Osteocyte (in vitro differentiated cells): Measurements from ENCODE around the gene E2F1. TPM values are rescaled to one million over a fixed set of nuclear protein-coding genes. Genes with fewer than 3 reads are reported as not detected.
"Not testable (repeated sequence)": the region's sequence is repeated elsewhere in the genome, so short reads cannot be mapped to it uniquely, and the experiment has no call there.

ENCODE experiments used
- DNase-seq: peaks from one replicate; pipeline ENCODE4 v3.0.0; 2021; ENCODE audit warnings: mixed read lengths; ENCODE audit not compliant: unreplicated experiment; ENCODE audit errors: extremely low spot score
- H3K27ac Mint-ChIP-seq: one replicate; pipeline ENCODE4 v1.8.0; 2021; ENCODE audit warnings: mild to moderate bottlenecking, mixed read lengths; ENCODE audit not compliant: unreplicated experiment
- H3K27me3 Mint-ChIP-seq: one replicate; pipeline ENCODE4 v1.8.0; 2021; ENCODE audit warnings: mixed read lengths; ENCODE audit not compliant: unreplicated experiment
- H3K36me3 Mint-ChIP-seq: one replicate; pipeline ENCODE4 v1.8.0; 2021; ENCODE audit warnings: mixed read lengths; ENCODE audit not compliant: unreplicated experiment
- H3K4me1 Mint-ChIP-seq: one replicate; pipeline ENCODE4 v1.8.0; 2021; ENCODE audit warnings: mixed read lengths; ENCODE audit not compliant: unreplicated experiment
- H3K4me3 Mint-ChIP-seq: one replicate; pipeline ENCODE4 v1.8.0; 2021; ENCODE audit warnings: mild to moderate bottlenecking, moderate library complexity, mixed read lengths; ENCODE audit not compliant: unreplicated experiment
- H3K9me3 Mint-ChIP-seq: one replicate; pipeline ENCODE4 v1.8.0; 2021; ENCODE audit warnings: mixed read lengths; ENCODE audit not compliant: unreplicated experiment
- total RNA-seq: library from RNA; stranded (reverse); gene quantifications from 2 replicates; pipeline ENCODE4 v1.2.1, GENCODE V29; 2021
- TF ChIP-seq, protein P1 (sequence below): fragments of 200-600 bp; sonication (generic); IDR thresholded peaks from 2 replicates; pipeline ENCODE4 v1.5.0; 2021; ENCODE audit warnings: antibody characterized with exemption, mild to moderate bottlenecking, moderate library complexity

Gene E2F1
- total RNA-seq, 1 donor from 2014 or later = 6.3 TPM

DNA sequence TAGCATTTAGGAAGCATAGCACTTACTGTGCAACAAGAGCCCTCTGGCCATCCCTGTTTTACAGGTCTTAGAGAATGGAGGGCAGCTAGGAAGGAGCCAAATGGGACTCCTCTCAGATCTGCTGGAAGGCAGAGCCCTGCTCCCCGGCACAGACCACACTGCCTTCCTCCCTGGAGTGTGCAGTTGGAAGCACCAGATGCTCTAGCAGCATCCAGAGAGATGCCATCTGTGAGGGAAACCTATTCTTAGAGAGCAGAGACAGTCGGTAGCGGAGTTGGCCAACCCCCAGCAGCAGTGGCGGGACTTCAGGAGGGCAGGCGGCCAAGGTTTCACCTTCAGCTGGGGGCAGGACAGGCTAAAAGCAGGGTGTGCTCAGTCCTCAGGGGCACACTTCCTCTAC is 16.7 kb upstream of the E2F1 start:
- no peak overlapping the region for H3K27ac Mint-ChIP-seq
- no peaks in the 10 kb centered on the region for H3K4me1 Mint-ChIP-seq
- no peak overlapping the region for H3K4me3 Mint-ChIP-seq
- H3K9me3 Mint-ChIP-seq = no peaks in the 10 kb centered on the region
- TF ChIP-seq, protein P1, sequence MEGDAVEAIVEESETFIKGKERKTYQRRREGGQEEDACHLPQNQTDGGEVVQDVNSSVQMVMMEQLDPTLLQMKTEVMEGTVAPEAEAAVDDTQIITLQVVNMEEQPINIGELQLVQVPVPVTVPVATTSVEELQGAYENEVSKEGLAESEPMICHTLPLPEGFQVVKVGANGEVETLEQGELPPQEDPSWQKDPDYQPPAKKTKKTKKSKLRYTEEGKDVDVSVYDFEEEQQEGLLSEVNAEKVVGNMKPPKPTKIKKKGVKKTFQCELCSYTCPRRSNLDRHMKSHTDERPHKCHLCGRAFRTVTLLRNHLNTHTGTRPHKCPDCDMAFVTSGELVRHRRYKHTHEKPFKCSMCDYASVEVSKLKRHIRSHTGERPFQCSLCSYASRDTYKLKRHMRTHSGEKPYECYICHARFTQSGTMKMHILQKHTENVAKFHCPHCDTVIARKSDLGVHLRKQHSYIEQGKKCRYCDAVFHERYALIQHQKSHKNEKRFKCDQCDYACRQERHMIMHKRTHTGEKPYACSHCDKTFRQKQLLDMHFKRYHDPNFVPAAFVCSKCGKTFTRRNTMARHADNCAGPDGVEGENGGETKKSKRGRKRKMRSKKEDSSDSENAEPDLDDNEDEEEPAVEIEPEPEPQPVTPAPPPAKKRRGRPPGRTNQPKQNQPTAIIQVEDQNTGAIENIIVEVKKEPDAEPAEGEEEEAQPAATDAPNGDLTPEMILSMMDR = no peak
- no peaks in the 10 kb centered on the region for H3K27me3 Mint-ChIP-seq
- H3K36me3 Mint-ChIP-seq = no peaks in the 10 kb centered on the region
- DNase-seq = no peak

DNA sequence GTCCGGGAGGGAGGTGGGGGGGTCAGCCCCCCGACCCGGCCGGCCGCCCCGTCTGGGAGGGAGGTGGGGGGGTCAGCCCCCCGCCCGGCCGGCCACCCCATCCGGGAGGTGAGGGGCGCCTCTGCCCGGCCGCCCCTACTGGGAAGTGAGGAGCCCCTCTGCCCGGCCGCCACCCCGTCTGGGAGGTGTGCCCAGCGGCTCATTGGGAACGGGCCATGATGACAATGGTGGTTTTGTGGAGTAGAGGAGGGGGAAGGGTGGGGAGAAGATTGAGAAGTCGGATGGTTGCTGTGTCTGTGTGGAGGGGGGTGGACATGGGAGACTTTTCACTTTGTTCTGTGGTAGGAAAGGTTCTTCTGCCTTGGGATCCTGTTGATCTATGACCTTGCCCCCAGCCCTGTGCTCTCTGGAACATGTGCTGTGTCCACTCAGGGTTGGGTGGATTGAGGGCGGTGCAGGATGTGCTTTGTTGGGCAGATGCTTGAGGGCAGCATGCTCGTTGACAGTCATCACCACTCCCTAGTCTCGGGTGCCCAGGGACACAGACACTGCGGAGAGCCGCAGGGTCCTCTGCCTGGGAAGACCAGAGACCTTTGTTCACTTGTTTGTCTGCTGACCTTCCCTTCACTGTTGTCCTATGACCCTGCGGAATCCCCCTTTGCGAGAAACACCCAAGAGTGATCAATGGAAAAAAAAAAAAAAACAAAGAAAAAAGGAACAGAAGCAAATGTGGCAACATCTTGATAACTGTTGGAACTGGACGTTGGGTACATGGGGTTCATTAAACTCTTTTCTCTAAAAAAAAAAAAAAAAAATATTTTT is 15.7 kb upstream of the E2F1 start:
- Mint-ChIP-seq H3K36me3 (no peaks in the 10 kb centered on the region), H3K9me3 (no peaks in the 10 kb centered on the region), H3K4me1 (no peaks in the 10 kb centered on the region), H3K4me3 (no peak overlapping the region), H3K27ac (no peak overlapping the region), H3K27me3 (no peaks in the 10 kb centered on the region)
- DNase-seq = no peak
- TF ChIP-seq, protein P1 = no peak

DNA sequence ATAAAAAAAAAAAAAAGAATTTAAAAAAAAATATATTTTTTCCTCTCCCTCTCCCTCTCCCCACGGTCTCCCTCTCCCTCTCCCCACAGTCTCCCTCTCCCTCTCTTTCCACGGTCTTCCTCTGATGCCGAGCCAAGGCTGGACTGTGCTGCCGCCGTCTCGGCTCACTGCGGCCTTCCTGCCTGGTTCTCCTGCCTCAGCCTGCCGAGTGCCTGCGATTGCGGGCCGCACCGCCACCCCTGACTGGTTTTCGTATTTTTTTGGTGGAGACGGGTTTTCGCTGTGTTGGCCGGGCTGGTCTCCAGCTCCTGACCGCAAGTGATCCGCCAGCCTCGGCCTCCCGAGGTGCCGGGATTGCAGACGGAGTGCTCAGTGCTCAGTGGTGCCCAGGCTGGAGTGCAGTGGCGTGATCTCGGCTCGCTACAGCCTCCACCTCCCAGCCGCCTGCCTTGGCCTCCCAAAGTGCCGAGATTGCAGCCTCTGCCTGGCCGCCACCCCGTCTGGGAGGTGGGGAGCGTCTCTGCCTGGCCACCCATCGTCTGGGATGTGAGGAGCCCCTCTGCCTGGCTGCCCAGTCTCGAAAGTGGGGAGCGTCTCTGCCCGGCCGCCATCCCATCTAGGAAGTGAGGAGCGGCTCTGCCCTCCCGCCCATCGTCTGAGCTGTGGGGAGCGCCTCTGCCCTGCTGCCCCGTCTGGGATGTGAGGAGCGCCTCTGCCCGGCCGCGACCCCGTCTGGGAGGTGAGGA is 14.7 kb upstream of the E2F1 start:
- not testable (repeated sequence) for DNase-seq, H3K27me3 Mint-ChIP-seq, H3K27ac Mint-ChIP-seq, H3K36me3 Mint-ChIP-seq, H3K9me3 Mint-ChIP-seq, H3K4me1 Mint-ChIP-seq, H3K4me3 Mint-ChIP-seq

DNA sequence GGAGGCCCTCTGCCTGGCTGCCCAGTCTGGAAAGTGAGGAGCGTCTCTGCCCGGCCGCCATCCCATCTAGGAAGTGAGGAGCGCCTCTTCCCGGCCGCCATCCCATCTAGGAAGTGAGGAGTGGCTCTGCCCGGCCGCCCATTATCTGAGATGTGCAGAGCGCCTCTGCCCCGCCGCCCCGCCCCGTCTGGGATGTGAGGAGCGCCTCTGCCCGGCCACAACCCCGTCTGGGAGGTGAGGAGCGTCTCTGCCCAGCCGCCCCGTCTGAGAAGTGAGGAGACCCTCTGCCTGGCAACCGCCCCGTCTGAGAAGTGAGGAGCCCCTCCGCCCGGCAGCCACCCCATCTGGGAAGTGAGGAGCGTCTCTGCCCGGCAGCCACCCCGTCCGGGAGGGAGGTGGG is 12.8 kb upstream of the E2F1 start:
- H3K4me3 Mint-ChIP-seq = not testable (repeated sequence)

DNA sequence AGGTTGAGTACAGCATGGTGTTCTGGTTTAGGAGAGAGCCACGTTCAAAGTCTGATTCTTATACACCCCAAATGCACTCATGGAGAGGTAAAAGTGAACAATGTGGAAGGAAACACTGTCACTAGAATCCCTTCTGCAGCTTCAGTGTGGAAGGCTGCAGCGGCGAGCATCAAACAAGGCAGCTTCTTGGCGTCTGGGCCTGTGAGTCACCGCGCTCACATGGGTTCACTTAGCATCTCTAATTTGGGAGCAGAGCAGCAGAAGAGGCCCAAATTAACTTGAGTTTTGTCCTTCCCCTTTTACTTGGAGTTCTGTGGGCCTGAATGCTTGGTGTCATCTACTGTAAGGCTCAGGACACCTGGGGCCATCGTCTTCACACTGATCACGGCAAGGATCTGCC is 10.9 kb upstream of the E2F1 start:
- TF ChIP-seq, protein P1 = no peak
- Mint-ChIP-seq H3K9me3 (no peaks in the 10 kb centered on the region), H3K27ac (no peak overlapping the region), H3K36me3 (no peaks in the 10 kb centered on the region), H3K27me3 (no peaks in the 10 kb centered on the region), H3K4me1 (no peaks in the 10 kb centered on the region), H3K4me3 (no peak overlapping the region)
- no peak for DNase-seq

More for the DNA sequence above, 12.8 kb upstream of the E2F1 start:
- not testable (repeated sequence) for H3K4me1 Mint-ChIP-seq, H3K27ac Mint-ChIP-seq, H3K27me3 Mint-ChIP-seq, DNase-seq, H3K36me3 Mint-ChIP-seq, H3K9me3 Mint-ChIP-seq

DNA sequence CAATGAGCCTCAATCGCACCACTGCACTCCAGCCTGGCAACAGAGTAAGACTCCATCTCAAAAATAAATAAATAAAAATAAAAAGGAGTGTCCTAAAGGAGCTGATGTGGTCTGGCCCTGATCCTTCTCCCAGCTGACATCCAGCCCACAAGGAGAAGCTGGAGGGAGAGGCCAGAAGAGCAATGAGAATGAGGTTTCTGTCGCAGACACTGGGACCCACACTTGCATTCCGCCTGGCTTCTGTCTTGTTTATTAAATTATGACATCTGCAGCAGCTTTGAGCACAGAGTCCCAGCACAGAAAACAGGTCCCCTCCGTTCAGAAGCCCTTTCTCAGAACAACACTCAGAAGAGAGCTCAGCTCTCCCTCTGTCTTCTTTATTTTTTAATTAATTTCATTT is 10.3 kb upstream of the E2F1 start:
- H3K36me3 Mint-ChIP-seq = no peaks in the 10 kb centered on the region
- H3K4me1 Mint-ChIP-seq = no peaks in the 10 kb centered on the region
- TF ChIP-seq, protein P1 = no peak
- DNase-seq = no peak
- H3K4me3 Mint-ChIP-seq = no peak overlapping the region
- no peaks in the 10 kb centered on the region for H3K27me3 Mint-ChIP-seq
- no peaks in the 10 kb centered on the region for H3K9me3 Mint-ChIP-seq
- no peak overlapping the region for H3K27ac Mint-ChIP-seq
